Fibroblast of mammary gland (primary cell): ENCODE measurements around the gene GLYATL1.

Experiments
- DNase-seq: peaks from one replicate; pipeline ENCODE4 v3.0.0-alpha.2; 2010; ENCODE audit warnings: low read depth
- H3K4me3 ChIP-seq: 2 replicates; pipeline ENCODE4 v1.5.1; 2011; ENCODE audit warnings: low read depth, mild to moderate bottlenecking, low read length, moderate library complexity; ENCODE audit not compliant: control insufficient read depth
- CTCF ChIP-seq: conservative IDR thresholded peaks from 2 replicates; pipeline ENCODE4 v1.5.1; 2011; ENCODE audit warnings: low read depth, low read length, inconsistent platforms; ENCODE audit not compliant: control insufficient read depth, insufficient read depth

Gene GLYATL1

DNA sequence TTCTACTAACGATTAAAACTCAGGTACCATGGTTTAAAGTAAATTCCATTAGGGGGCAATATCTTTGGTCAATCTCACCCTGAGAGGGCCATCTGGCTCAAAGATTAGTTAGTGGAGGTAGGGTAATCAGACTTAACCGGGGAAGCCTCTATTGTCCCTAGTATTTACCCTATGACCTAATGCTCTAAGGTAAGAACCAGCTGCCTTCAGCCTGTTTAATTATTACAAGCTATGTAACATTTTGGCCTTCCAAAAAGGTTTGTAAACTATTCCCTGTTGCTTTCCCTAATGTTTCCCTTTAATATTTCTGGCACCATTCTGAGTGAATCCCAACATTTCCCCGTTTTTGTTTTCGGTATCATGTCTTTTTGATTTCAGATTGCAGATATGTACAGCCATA, 15.1 kb upstream of the GLYATL1 start:
- TF ChIP-seq CTCF: no peak
- no peak overlapping the region for H3K4me3 ChIP-seq
- DNase-seq: no peak

- TF ChIP-seq CTCF: no peak
- H3K4me3 ChIP-seq: no peak overlapping the region
- peak; percentile 46 for DNase-seq
These were observed 13.0 kb upstream of the GLYATL1 start for GRCh38 chr11:58926251-58926650.

- TF ChIP-seq CTCF: no peak
- DNase-seq: peak; percentile 73
- no peak overlapping the region for H3K4me3 ChIP-seq
These were observed 12.6 kb upstream of the GLYATL1 start for GRCh38 chr11:58926695-58927094.

DNA sequence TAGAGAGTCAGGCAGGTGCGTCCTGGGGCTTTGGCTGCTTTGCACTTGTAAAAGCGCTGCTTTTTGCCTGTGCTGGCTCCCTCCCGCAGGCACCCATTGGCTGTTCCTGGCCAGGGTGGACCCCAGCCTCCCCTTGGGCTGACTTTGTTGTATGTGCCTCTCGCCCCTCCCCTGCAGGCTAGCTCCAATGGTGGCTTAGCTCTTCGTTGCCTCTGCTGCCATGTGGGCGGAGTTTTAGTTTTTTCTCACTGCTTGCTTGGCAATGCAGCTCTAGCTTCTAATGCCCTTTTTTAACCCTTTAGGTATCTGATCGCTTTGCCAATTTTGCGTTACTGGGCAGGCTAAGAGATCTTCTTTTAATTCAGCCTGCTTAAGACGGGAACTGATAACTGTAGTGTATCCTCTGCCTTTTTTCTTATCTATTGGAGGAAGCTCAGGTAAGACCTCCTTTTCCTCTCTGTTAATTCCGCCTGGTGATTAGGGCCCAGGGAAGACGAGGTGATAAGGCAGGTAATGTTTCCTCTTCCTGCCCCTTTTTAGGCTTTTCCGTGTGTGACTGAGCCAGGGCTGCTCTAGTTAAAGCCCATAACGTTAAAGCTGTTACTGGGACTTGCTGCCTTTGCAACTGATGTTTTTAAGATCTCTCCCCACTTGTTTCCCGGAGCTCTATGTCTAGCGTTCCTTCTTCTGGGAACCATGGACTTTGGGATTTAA, 11.7 kb upstream of the GLYATL1 start:
- no peak overlapping the region for H3K4me3 ChIP-seq
- no peak for DNase-seq
- TF ChIP-seq CTCF: no peak

DNA sequence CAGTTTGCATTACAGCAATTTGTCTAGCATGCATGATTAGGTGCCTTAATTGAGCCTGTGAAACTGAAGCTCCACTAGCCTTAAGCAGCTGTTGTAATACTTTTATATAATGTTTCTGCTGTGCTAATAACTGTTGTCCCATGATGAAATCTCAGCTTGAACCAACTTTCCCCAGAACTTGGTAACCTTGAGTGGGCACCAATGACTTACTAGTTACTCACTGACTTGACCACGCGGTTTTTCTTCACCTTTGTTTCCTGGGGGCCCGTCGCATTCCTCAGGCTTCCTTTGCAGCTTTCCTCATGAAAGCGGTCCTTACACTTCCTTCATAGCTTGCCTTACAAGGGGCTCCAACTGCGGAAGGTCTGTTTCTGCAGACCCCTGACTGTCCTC, 11.2 kb upstream of the GLYATL1 start:
- no peak for DNase-seq
- H3K4me3 ChIP-seq: no peak overlapping the region
- no peak for TF ChIP-seq CTCF

GRCh38 chr11:58928691-58929090, 10.6 kb upstream of the GLYATL1 start:
- DNase-seq: no peak
- no peak for TF ChIP-seq CTCF
- H3K4me3 ChIP-seq: no peak overlapping the region

- H3K4me3 ChIP-seq: no peak overlapping the region
- no peak for TF ChIP-seq CTCF
- no peak for DNase-seq
These were observed 8.4 kb upstream of the GLYATL1 start for GRCh38 chr11:58930926-58931325.
